Measurements from ENCODE around the gene GPR39.

The GPR39 gene

DNA sequence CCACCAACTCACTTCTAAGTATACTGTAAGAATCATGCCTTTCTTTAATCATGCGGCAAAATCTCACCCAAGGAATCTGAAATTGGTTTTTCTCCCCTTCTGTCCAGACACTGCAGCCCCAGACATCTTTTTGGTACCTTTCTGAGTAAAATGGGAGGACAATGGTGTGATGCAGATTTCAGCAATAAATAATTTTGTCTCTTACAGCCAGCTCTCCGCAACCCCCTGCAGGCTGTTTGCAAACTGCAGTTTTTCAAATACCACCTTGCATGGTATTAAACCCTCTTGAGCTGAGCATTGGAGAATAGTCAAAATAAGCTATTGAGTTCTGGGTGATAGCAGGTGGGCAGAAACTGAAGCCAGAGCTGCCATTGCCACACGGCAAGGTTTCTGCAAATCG, 32.2 kb downstream of the GPR39 start:
- no peak for FAIRE-seq

GRCh38 chr2:132449868-132450267, 33.3 kb downstream of the GPR39 start:
- no peak for FAIRE-seq

DNA sequence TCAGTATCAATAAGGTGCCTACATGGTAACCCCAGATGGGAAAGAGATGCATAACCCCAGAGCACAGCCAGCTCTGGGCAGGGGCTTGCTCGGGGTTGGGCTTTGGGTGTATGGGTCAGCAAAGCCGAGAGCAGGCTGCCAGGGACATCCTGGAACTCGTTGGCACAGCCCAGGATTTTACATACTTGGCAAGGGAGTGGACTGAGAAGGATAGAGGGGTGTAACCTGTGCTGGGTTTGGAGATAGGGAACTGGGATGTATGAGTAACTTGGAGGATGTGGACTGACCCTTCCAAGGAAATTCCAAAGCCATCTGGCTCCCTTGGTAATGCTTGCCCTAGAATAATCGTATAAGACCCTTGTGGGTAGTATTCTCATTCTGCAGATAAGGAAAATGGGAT, 44.2 kb downstream of the GPR39 start:
- no peak for FAIRE-seq

- FAIRE-seq: no peak
Measured at GRCh38 chr2:132462236-132462635, 45.6 kb downstream of the GPR39 start.

DNA sequence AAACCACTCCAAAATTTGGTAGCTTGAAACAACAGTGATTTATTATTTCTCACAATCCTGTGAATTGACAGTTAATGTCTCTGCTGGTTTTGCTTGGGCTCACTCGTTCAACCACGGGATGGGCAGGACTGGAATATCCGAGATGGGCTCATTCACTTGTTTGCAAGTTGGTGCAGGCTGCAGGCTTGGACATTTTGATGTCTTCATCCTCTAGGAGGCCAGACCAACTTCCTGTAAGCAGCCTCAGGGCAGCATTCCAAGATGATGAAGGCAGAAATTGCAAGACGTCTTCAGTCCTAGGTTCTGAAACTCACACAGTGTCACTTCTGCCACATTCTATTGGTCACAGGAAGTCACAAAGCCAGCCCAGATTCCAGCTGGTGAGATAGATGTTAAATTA, 47.1 kb downstream of the GPR39 start:
- FAIRE-seq: no peak

DNA sequence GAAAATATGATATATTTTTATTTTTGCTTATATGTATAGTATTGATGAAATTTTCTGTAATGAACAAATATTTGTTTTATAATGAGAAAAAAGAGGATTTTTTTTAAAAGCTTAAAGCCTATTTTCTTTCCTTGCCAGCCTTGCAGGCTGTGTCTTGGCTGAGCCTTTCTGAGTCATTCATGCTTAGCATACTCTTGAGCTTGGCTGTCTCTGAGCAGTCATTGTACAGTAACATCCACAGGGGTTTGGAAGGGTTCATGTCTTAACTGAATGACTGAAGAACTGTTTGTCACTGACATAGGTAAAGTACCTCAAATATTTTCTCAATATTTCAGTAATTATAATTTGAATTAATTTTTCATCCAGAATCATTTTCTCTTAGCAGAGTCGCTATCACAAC, 49.3 kb downstream of the GPR39 start:
- FAIRE-seq: no peak

- no peak for FAIRE-seq
Measured at GRCh38 chr2:132466428-132467028, 49.9 kb downstream of the GPR39 start.

DNA sequence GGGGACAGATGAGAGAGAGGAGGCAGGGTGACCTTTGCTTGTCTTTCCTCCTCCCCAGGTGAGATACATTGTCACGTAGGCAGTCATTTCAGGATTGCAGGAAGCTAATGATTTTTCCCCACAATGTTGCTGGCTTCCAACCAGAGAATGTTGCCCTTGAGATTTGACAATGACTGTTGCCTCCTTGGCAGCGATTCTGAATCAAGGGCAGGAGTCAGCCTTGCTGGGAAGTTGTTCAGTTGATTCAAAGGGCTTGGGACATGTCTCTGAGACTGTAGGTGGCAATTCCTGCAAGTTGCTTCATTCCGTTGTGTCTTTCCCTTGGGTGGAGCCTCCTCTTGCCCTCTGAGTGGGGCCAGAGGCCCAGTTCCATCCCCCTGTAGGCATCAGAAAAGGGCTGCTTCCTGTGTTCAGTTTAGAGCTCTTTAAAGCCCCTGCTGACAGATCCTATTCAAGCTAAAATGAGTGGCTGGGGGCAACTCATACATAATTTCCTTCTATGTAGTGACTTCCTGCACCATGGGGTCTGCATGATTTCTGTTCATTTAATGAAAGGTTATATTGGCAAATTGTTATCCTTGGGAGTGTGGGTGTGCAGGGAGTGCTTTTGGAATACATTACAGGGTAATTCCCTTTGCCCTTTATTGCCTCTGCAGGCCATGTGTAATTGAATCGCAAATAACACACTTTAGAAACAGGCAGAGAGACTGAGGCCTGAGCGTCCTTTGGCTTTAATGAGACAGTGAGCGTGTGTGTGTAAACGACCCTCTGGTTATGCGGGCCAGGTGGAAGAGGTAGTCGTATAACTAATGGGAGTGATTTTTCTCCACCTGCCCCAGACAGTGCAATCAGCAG, 52.4 kb downstream of the GPR39 start:
- no peak for FAIRE-seq

GRCh38 chr2:132470746-132471145, 54.1 kb downstream of the GPR39 start:
- no peak for FAIRE-seq

DNA sequence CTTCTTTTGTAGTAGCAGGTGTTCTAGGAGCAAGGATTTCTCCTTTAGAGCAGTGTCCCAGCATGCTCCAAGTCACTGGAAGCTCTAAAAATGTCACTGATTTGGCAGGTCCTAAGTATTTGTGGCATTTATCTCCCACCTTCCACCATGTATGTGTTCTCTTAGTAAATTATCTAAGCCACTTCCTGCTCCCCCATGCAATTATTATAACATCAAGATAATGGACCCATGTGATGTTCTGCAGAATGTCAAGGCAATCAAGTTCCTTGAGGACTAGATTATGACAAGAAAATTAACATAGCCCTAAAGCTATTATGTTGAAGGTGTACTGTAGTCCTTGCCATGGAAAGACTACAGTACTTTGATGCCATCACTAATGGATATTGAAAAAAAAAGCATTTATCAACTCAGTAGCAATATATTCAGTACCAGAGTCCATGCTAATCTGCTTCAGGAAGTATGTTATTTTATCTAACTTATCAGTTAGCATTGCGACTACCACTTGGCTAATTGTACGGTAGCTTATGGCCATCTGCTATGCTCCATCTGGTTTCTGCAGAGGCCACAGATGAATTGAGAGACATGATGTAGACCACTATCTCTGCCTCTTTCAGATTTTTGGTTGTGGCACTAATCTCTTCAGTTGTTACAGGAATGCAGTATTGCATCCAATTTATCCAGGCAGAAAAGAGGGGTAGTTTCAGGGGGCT, 56.7 kb downstream of the GPR39 start:
- no peak for FAIRE-seq

DNA sequence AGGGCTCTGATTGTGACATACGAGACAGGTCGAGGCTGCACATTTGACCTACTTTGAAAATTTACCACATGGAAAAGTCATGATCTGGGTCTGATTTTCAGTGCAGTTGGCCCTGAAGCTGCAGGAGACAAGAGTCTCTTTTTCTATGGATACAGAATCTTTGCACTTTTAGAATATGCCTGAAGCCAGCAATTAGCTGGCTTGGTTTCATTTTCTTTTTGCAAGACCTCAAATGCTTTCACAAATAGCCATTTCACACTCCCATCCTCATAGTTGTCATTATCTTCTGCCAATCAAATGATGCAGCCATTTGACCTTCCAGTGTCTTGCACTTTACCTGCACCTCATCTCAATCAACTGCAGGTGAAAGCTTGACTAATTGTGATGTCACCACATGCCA, 59.0 kb downstream of the GPR39 start:
- no peak for FAIRE-seq

DNA sequence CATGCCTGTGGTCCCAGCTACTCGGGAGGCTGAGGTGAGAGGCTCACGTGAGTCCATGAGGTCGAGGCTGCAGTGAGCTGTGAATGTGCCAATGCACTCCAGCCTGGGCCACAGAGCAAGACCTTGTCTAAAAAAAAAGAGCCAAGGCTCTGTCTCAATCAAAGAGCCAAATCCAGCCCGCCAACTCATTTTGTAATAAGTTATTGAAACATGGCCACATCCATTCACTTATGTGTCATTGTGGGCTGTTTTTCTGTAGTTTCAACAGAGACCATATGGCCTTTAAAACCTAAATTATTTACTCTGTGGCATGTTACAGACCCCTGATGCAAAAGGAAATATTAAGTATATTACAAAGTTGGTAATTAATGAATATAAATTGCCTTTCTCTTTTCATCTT, 60.8 kb downstream of the GPR39 start:
- FAIRE-seq: no peak

- no peak for FAIRE-seq
Measured at GRCh38 chr2:132477962-132478361, 61.4 kb downstream of the GPR39 start.

DNA sequence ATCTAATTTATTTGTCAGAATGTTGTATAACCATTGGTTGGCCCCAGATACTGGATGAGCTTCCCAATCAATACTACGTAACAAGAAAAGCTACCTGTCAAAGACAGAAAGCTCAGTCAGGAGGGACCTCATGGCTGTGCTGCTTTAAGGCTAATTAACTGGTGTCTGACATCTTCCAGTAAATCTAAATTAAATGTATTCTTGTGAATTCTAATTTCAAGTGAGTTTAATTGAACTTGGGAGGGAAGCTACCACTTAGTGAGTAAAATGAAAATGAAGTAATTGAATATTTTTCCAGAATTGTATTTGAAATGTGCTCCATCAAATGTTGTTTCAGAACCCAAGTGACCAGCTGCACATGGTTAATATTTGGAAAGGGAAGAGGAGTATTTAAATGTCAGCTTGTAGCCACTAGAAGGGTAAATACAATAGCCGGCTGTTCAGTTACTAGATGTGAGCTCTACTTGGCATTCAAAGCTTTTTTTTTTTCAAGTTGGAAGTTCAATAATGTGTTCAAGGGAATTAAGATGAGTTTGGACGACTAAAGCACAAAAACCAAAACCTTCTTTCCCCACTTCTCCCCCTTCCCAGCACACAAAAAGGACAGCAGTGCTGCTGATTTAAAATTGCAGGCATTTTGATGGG, 62.0 kb downstream of the GPR39 start:
- FAIRE-seq: no peak

DNA sequence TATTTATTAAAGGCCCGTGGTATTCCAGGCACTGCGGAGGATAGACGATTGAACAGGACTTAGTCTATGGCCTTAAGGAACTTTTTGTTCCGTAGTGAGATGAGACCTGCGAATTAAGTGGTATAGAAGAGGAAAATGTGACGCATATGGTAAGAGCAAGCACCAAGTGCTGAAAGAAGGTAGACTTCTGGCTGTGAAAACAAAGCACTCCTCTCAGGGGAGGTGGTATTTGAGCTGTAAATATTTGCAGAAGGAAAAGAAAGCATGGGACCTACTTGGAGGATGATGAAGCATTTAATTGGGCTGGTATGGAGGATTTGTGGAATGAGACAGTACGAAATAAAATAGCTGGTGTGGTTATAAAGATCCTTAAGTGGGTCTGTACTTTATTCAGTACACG, 62.5 kb downstream of the GPR39 start:
- FAIRE-seq: no peak

DNA sequence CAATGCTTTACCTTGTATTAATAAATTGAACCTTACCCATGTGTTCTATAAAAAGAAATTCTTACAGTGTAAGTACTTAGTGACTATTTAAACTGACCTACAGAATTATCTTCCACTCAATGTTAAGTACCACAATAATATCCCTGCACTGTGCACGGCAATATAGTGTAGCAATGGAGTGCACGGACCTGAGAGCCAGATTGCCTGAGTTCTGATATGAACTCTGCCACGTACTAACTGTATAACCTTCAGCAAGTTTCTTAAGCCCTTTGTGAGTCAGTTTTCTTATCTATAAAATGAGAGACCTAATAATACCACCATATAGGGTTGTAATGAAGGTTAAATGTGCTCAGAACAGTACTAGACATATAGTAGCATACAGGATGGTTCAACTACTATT, 66.2 kb downstream of the GPR39 start:
- no peak for FAIRE-seq

DNA sequence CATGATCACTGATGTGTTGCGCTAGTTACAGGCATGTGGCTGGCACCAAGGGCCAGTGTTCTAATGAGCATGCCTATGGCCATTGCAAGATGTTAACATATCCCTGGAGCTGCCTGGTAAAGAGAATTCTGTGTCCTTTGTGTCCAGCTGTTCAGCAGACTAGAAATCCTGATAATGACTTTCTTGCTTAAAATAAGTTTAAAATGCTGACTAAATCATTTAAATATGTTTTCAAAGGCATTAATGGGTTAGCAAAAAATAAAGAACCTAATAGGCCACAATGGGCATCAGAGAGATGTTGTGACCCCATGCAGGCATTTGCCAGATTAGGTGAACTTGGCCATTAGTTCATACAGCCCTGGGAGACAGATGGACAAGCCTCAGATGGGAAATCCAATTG, 67.5 kb downstream of the GPR39 start:
- no peak for FAIRE-seq

GRCh38 chr2:132488491-132488890, 71.9 kb downstream of the GPR39 start:
- no peak for FAIRE-seq

GRCh38 chr2:132489150-132489549, 72.5 kb downstream of the GPR39 start:
- FAIRE-seq: no peak

GRCh38 chr2:132495881-132496280, 79.3 kb downstream of the GPR39 start:
- FAIRE-seq: no peak

- no peak for FAIRE-seq
Measured at GRCh38 chr2:132496555-132496954, 80.0 kb downstream of the GPR39 start.

DNA sequence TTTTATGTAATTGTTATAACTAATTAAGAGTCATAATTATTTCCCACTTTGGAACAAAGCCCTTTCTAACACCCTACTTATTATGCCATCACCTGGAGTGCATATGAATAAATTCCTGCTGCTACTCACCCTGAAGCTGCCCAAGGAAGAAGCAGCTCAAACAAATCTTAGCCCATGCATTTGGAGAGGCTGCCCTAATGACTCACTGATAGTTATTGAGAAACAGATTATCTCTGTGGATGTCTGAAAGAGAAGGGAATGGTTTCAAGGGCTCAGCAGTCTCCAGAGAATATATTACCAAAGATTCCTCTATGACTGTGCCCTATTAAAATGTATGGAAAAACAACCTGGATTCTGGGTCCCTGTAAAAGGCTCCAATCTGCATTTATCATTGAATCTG, 81.0 kb downstream of the GPR39 start:
- no peak for FAIRE-seq

- FAIRE-seq: no peak
Measured at GRCh38 chr2:132503701-132504100, 87.1 kb downstream of the GPR39 start.

- FAIRE-seq: no peak
Measured at GRCh38 chr2:132515010-132515409, 98.4 kb downstream of the GPR39 start.

Measured in TTC549 (cell line).